SW480 (cell line): ENCODE data around the gene KCTD21.

Experiments used
- DNase-seq: peaks from one replicate; pipeline ENCODE4 v3.0.0-alpha.2; 2016; ENCODE audit warnings: low spot score

Gene KCTD21

DNA sequence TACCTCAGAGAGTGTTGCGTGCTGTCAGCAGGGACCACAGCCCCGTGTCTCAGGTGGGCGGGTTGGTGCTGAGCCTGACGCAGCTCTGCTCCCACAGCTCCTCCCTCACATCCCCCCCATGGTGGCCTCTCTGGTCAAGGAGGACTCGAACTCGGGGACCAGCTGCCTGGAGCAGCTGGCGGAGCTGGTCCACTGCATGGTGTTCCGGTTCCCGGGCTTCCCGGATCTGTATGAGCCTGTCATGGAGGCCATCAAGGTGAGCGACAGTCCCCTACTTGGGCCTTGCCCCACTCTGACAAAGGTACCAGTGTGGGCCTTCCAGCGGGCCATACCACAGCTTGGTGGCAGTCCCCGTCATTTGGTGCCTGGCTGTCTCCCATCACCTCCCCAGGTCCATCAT is 12.1 kb upstream of the KCTD21 start:
- no peak for DNase-seq

DNA sequence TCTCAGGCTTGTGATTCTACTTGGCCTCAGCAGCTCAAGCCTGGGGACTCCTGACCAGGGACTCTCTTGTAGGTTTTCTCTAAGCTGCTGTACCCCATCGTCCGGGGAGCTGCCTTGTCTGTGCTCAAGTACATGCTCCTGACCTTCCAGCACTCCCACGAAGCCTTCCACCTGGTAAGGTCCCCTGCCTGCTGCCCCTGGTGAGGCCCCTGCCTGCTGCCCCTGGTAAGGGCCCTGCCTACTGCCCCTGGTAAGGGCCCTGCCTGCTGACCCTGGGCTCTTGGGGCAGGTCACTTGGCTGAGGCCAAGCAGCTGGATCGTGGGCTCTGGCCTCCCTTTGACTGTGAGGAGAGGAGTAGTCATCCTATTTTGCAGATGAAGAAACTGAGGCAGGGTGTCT is 11.6 kb upstream of the KCTD21 start:
- no peak for DNase-seq

DNA sequence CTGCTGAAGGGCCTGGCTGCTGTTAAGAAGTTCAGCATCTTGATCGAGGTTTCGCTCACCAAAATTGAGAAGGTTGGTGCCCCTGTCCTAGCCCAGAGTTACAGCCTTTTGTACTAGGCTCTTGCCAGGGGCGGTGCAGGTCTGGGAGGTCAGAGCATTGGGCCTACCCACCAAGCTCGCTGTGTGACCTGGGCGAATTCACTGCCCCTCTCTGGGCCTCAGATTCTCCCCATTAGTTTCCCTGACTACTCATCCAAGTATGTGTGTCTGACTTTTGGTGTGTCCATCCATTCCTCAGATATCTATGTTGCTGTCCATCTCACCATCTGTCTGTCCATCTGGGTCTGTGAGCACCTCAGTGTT is 11.2 kb upstream of the KCTD21 start:
- DNase-seq = no peak

DNA sequence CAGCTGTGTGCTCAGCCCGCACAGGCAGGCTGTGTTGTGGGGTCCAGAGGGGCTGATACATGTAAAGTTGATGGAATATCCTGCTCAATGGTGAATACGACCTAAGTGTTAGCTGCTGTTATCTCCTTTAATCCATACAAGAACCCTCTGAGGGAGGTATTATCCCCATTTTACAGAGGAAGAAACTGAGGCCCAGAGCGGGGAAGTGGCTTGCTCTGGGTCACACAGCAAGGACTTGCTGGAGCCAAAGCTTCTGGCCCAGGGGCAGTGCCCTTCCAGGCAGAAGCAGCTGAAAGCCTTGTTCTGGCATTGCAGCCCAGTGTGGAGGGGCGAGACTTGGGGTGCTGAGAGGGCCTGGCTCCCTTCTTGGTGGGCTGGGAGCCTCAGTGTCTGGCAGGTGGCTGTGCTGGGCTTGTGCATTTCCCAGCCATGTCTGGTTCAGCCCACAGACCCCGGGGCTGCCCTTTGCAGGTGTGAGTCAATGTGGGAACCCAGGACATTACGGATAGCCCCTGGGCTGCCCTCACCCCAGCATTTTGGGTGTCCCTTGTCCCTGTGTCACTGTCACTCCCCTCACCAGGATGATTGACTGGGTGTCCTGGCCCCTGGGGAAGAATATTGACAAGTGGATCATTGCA is 10.7 kb upstream of the KCTD21 start:
- DNase-seq = no peak

DNA sequence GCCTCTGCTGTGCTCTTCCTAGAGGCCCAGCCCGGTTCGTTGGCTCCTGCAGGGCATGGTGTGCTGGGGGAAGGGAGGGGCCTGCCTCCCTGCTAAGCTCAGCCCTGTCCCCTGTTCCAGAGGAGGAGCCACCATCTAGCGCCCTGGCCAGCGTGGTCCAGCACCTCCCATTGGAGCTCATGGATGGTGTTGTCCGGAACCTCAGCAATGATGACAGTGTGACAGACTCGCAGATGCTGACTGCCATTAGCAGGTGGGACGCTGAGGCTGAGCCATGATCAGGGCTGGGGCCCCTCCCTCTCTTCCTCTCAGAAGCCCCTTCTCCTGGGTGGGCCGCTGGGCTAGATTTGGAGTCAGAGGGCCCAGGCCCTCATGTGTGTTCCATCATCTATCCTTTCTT is 9.4 kb upstream of the KCTD21 start:
- DNase-seq = no peak

DNA sequence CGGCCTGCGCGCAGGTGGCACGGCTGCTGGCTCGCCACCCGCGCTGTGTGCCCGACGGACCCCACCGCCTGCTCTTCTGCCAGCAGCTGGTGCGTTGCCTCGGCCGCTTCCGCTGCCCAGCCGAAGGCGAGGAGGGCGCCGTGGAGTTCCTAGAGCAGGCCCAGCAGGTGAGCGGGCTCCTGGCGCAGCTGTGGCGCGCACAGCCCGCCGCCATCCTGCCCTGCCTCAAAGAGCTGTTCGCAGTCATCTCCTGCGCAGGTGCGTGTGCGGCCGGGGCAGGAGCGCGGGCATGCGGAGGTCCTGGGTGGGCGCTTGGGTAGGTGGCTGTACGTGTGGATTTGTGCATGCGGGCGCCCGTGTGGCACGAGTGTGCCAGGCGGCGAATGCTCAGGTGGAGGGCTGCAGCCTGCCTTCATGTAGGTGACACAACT is 8.2 kb upstream of the KCTD21 start:
- no peak for DNase-seq

DNA sequence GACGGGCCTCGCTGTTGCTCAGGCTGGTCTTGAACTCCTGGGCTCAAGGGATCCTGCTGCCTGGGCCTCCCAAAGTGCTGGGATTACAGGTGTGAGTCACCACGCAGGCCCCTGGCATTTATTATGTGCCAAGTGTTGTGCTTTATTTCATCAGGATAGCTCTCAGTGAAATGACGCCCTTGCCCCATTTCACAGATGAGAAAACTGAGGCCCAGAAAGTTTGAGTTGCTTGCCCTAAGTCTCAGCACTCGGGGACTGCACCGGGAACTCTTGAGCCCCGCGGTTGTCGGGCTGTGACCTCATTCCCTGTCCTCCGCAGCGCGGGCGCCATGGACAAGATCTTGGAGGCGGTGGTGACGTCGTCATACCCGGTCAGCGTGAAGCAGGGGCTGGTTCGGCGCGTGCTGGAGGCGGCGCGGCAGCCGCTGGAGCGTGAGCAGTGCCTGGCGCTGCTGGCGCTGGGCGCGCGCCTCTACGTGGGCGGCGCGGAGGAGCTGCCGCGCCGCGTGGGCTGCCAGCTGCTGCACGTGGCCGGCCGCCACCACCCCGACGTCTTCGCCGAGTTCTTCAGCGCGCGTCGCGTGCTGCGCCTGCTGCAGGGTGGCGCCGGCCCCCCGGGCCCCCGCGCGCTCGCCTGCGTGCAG is 7.6 kb upstream of the KCTD21 start:
- DNase-seq = no peak

DNA sequence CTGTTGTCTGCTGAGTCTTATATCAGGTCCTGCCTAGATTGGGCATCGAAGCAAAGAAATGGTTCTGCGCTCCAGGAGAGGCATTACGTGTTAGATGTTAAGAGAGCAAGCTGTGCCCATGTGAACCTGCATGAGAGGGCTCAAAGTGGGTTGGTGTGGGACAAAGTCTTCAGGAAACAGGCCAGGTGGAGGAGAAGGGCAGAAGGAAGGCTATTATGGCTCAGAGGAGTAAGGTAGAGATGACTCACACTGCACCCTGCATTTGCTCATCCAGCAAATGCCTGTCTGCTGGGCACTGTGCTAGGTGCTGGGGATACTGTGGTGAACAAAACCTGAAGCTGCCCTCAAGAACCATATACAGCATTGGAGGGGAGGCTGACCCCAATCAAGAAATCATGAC is 6.1 kb upstream of the KCTD21 start:
- DNase-seq = no peak

DNA sequence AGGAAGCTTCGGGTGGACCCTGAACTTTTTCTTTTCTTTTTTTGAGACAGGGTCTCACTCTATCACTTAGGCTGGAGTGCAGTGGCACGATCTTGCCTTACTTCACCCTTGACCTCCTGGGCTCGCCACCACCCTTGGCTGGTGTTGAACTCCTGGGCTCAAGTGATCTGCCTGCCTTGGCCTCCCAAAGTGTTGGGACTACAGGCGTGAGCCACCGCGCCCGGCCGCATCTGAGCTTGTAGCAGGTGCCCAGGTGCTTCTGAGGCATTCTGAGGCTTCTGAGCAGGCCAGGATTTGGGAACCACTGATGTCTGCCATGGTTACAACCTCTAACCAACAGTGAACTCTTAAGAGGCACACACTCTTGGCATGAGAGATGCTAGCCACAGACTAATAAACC is 5.4 kb upstream of the KCTD21 start:
- no peak for DNase-seq

DNA sequence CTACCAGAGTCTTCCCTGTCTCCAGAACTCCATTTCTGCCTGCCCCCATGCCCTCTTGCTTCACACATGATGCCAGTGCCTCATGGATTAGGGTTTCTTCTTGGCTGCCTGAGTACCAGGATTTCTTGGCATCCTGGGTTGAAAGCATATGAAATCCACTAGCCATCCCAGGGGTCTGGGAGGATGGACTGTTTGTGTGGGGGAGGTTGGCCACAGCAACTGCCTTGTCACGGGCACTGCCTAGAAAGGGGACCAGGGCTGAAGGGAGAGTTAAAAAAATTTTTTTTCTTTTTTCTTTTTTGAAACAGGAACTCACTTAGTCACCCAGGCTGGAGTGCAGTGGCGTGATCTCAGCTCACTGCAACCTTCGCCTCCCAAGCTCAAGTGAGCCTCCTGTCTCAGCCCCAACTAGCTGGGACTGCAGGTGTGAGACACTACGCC is 4.5 kb upstream of the KCTD21 start:
- no peak for DNase-seq

DNA sequence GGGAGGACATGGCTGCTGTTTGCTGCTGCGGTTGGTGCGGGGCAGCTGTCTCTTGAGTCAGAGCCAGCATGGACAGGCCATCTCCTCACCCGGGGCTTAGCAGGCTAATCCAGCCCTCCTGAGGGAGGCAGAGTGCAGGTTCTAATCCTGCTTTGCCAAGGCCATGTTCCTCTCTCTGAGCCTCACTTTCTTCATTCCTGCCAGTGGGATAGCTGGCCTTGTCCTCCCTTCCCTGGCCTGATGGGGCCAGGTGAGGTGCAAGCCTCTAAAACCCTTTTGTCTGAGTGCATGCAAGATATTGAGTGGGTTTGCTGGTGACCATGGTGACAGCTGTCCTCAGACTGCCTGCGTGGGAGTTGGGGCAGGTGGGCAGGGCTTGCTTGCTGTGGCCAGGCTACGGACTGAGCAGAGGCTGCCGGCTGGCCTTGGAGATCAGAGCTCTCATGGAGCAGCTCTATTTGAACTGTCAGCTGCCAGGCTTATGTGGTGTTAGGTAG is 3.8 kb upstream of the KCTD21 start:
- DNase-seq = peak; percentile 14

DNA sequence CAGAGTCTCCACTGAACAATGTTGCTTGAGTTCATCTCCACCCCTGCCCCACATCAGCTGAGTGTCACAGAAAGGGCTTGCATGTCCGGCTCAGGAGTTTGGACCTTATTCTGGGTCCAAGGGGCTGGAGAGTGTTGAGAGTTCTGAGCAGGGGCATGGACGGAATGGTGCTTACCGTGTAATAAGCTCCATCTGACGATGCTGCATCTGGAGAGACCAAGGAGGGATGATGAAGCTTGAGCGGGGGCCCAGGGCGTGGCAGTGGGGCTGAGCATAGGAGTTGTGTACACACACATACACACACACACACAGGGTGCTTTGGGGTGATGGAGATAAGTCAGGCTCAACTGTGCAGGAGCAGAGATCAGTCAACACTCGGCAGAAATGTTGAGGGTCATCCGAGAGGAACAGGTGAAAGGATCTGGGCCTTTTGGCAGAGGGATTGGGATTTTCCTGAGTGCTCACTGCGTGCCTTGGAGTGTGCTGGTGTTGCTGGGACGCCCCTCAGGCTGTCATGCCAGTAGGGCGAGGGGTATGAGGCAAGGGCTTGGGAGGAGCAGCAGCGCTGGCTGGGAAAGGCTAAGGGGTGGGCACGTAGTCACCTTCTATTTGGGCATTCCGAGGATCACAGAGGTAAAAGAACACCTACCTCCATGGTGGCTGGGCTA is 2.6 kb upstream of the KCTD21 start:
- no peak for DNase-seq

DNA sequence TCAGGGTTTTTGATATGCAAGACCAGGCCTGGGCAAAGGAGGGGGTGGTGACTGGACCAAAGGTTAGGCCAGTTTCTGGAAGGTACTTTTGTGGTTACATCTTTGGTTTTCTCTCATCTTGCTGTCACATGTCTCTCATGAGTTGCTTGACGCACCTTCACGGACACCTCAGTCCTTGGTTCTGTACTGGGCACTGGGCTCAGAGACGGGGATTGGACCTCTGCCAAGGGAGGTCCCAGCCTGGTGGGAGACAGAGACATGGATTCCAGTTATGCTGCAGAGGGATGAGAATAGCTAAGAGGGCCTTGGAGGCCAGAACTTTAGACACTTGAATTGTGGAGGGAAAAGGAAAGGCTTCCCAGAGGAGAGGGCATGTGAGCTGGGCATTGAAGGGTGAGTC is 1.9 kb upstream of the KCTD21 start:
- no peak for DNase-seq

DNA sequence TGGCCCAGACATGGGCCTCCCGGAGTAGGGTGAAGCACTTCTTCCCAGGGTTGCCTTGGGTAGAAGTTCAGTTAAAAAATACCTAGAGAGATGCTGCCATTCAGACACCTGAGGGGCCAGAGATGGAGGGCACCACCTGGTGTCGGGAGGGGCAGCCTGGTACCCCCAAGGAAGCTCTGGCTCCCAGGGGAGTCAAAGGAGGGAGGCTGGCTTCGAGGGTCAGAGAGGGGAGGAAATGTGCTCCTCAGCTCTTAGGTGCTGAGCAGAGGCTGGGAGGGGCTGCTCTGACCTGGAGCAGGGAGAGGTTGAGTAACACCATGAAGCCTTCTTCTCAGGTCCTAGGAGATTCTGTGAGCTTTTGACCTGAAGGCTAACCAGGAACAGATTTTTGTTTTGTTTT is 1.4 kb upstream of the KCTD21 start:
- DNase-seq = no peak

DNA sequence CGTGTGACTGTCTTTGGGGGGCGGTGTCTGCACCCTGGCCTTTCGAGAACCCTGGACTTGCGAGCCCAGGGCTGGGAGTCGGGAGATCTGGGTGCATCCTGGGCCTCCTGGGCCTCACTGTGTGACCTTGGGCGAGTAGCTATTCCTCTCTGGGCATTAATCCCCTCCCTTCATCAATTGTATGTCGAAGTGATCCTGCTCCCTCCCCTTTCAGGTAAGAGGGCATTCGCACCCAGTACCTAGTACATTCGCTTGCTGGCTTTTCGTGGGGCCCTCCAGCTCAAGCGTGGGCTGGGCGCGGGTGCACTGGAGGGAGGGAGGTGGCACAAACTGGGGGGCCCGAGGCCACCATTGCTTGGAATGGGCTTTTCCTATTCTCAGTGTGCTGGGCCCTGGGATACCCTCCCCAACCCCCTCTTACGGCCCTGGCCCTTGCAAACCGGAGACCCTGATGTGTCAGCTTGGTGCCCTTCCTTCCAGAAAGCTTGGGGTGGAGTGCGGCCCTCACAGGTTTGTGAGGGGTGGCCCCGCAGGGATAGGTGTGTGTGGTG is 823 bp upstream of the KCTD21 start:
- no peak for DNase-seq

DNA sequence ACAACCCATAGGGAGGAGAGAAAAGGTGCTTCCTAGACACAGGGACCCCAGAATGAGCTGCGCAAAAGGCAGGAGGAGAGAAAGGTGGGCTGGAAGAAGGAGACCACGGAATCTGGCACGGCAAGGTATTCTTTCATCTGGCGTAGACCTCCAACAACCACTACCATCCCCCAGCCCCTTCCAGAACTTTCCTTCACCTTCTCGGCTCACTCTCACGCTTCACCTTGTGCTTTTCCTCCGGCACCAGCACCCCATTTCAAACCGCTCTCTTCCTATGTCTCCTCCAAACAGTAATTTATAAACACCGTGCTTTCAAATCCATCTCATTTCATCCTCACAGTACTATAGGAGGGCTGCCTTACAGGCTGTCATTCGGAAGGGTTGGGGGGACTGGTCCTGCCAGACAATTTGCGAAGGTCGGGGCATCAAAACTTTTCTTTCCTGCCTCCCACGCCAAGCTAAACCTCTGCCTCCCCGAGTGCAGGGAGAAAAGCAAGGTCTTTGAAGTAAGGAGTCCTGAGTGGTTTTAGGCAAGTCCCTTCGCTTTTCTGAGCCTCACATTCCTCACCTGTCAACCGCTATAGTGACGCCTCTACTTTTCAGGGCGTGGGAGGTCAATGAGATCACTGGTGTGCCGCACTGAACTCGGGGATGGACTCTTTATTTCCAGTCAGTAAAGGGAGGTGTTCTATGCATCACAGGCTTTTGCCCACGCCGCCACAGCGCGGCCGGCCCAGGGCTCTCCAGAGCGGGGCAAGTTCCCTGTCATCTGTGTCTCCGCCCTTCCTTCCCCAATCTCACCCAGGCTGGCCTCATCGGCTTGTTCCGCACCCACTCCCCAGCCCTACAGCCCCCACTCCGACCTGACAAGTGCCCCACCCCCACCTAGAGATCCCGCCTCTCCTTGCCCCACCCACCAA is 800 bp downstream of the KCTD21 start:
- DNase-seq = peak; percentile 79

DNA sequence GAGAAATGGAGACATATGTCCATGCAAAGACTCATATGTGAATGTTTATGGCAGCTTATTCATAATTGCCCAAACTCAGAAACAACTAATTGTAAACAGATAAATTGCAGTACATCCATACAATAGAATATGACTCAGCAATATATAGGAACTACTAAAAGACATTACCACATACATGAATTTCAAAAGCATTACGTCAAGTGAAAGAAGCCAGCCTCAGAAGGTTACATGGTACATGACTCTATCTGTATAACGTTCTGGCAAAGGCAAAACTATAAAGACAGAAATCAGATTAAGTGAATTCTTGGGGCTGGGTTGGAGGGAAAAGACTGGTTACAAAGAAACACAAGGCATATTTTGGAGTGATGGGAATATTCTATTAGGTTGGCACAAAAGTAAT is 7.2 kb downstream of the KCTD21 start:
- DNase-seq = no peak

DNA sequence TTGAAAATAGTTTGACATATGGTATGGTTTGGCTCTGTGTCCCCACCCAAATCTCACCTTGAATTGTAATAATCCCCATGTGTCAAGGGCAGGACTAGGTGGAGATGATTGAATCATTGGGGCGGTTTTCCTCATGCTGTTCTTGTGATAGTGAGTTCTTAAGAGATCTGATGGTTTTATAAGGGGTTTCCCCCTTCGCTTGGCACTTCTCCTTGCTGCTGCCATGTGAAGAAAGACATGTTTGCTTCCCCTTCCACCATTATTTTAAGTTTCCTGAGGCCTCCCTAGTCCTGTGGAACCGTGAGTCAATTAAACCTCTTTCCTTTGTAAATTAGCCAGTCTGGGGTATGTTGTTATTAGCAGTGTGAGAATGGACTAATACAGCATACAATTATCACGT is 7.7 kb downstream of the KCTD21 start:
- DNase-seq = no peak

DNA sequence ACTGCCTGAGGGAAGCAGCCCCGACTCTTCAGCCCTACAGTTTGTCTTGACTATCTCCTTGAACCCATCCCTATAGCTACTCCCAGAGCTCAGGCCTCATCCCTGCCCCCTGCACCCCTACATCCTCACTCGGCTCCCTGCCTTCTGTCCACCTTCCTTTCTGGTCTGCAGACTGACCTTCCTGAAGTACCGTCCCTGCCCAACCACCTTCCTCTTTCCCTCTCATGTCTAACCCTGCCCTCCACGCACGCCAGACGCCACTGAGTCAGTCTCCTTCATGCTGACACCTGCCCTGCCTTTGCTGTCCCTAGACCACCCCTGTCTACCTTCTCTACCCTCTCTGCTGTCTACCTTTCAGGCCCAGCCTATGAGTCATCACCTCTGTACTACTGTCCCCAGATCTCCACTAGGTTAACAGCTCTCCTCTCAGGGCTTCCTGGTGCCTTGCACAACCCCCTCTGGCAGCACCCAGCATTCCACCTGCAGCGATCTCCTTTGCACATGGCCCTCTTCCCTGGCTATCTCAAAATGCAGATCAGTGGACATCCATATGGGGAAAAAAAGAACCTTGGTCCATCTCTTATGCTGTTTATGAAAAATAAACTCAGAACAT is 8.9 kb downstream of the KCTD21 start:
- peak; percentile 40 for DNase-seq

DNA sequence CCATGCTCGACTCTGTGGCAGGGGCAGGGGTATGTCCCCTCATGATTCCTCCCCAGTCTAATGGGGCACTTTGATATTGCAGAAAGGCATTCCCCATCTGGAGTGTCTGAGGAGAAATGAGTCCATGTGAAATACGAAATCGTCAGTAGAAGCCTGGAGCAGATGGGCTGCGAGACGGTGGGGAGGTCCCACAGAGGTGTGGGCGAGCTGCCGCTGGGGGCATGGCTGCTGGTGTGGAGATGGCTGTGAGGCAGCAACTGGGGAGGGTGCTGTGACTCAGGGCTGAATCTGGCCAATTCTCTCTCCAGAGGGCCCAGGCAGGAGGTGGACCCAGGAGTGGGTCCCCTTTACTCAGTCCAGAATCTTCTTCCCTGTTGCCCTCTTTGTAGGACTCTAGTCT is 11.2 kb downstream of the KCTD21 start:
- DNase-seq = no peak

DNA sequence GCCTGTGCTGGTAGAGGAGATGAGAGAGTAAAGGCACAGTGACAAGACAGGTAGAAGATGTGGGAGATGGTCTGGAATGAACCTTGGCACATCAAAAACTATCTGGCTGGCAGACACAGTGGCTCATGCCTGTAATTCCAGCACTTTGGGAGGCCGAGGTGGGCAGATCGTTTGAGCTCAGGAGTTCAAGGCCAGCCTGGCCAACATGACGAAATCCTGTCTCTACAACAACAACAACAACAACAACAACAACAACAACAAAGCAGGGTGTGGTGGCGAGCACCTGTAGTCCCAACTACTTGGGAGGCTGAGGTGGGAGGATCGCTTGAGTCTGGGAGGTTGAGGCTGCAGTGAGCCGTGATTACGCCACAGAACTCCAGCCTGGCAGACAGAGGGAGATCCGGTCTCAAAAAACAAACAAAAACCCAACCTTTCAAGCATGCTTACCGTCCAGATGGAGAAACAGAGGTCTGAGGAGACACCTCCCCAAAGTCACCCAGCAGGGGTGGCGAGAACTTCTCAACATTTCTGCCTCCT is 11.8 kb downstream of the KCTD21 start:
- no peak for DNase-seq
